H9 (cell line): Measurements from ENCODE around the gene RFFL. TPM values are rescaled to one million over a fixed set of nuclear protein-coding genes. Genes with fewer than 3 reads are reported as not detected.

Experiments
- DNase-seq: peaks from one replicate; pipeline ENCODE4 v3.0.0-alpha.2; 2017
- H2AFZ ChIP-seq: one replicate; pipeline ENCODE4 v1.6.1; 2013; ENCODE audit warnings: mild to moderate bottlenecking, low read length, control low read depth, moderate library complexity
- H2AK5ac ChIP-seq: 2 replicates; pipeline ENCODE4 v1.6.1; 2013; ENCODE audit warnings: low read length, control low read depth, mixed read lengths; ENCODE audit not compliant: insufficient read length
- H2BK120ac ChIP-seq: one replicate; pipeline ENCODE4 v1.6.1; 2013; ENCODE audit warnings: low read depth, mild to moderate bottlenecking, low read length, control low read depth, inconsistent platforms; ENCODE audit not compliant: poor library complexity, severe bottlenecking
- H2BK12ac ChIP-seq: 2 replicates; pipeline ENCODE4 v1.6.1; 2013; ENCODE audit warnings: low read length, control low read depth, mixed read lengths, low read depth; ENCODE audit not compliant: insufficient read length
- H2BK15ac ChIP-seq: 2 replicates; pipeline ENCODE4 v1.6.1; 2013; ENCODE audit warnings: low read depth, low read length, control low read depth
- H2BK20ac ChIP-seq: one replicate; pipeline ENCODE4 v1.6.1; 2013; ENCODE audit warnings: low read depth, mild to moderate bottlenecking, low read length, control low read depth, inconsistent platforms; ENCODE audit not compliant: poor library complexity, severe bottlenecking
- H2BK5ac ChIP-seq: 2 replicates; pipeline ENCODE4 v1.6.1; 2013; ENCODE audit warnings: low read length, control low read depth, mixed read lengths; ENCODE audit not compliant: insufficient read length
- H3K14ac ChIP-seq: 2 replicates; pipeline ENCODE4 v1.6.1; 2013; ENCODE audit warnings: low read length, control low read depth; ENCODE audit not compliant: insufficient read depth
- H3K18ac ChIP-seq: 2 replicates; pipeline ENCODE4 v1.6.1; 2013; ENCODE audit warnings: low read depth, mild to moderate bottlenecking, mixed read lengths, low read length, control low read depth; ENCODE audit not compliant: insufficient read length
- H3K23ac ChIP-seq: 2 replicates; pipeline ENCODE4 v1.6.1; 2013; ENCODE audit warnings: low read length, control low read depth, mixed read lengths, low read depth; ENCODE audit not compliant: insufficient read length
- H3K23me2 ChIP-seq: 2 replicates; pipeline ENCODE4 v1.6.1; 2013; ENCODE audit warnings: low read depth, mild to moderate bottlenecking, mixed read lengths, low read length, control low read depth; ENCODE audit not compliant: insufficient read length, poor library complexity, severe bottlenecking
- H3K27ac ChIP-seq: 2 replicates; pipeline ENCODE4 v1.5.1; 2013; ENCODE audit warnings: low read length, control low read depth, mixed read lengths, low read depth; ENCODE audit not compliant: insufficient read length
- H3K27me3 ChIP-seq: 2 replicates; pipeline ENCODE4 v1.6.1; 2013; ENCODE audit warnings: low read length, control low read depth, inconsistent platforms; ENCODE audit not compliant: insufficient read depth
- H3K4ac ChIP-seq: 2 replicates; pipeline ENCODE4 v1.6.1; 2013; ENCODE audit warnings: low read depth, mild to moderate bottlenecking, control low read depth, inconsistent platforms, low read length, moderate library complexity
- H3K4me1 ChIP-seq: 2 replicates; pipeline ENCODE4 v1.6.1; 2013; ENCODE audit warnings: low read length, control low read depth, inconsistent platforms; ENCODE audit not compliant: insufficient read depth
- H3K4me2 ChIP-seq: 2 replicates; pipeline ENCODE4 v1.6.1; 2013; ENCODE audit warnings: low read length, control low read depth, mixed read lengths; ENCODE audit not compliant: insufficient read length, insufficient read depth
- H3K56ac ChIP-seq: 2 replicates; pipeline ENCODE4 v1.6.1; 2013; ENCODE audit warnings: low read depth, mild to moderate bottlenecking, mixed read lengths, low read length, control low read depth; ENCODE audit not compliant: insufficient read length
- H3K79me1 ChIP-seq: 2 replicates; pipeline ENCODE4 v1.6.1; 2013; ENCODE audit warnings: low read depth, mild to moderate bottlenecking, moderate library complexity, low read length, control low read depth, inconsistent platforms; ENCODE audit not compliant: insufficient read depth, poor library complexity, severe bottlenecking
- H3K79me2 ChIP-seq: 2 replicates; pipeline ENCODE4 v1.6.1; 2013; ENCODE audit warnings: low read length, control low read depth, inconsistent platforms; ENCODE audit not compliant: insufficient read depth
- H3K9ac ChIP-seq: 2 replicates; pipeline ENCODE4 v1.6.1; 2013; ENCODE audit warnings: low read length, control low read depth, mixed read lengths; ENCODE audit not compliant: insufficient read length; ENCODE audit errors: extremely low read depth
- H3K9me3 ChIP-seq: one replicate; pipeline ENCODE4 v1.6.1; 2013; ENCODE audit warnings: low read depth, low read length, inconsistent platforms; ENCODE audit not compliant: control insufficient read depth
- H3T11ph ChIP-seq: one replicate; pipeline ENCODE4 v1.6.1; 2013; ENCODE audit warnings: mild to moderate bottlenecking, low read length, control low read depth, inconsistent platforms
- H4K20me1 ChIP-seq: one replicate; pipeline ENCODE4 v1.6.1; 2013; ENCODE audit not compliant: control insufficient read depth, insufficient read length, insufficient read depth
- H4K5ac ChIP-seq: 2 replicates; pipeline ENCODE4 v1.6.1; 2013; ENCODE audit warnings: low read depth, mild to moderate bottlenecking, mixed read lengths, low read length, control low read depth; ENCODE audit not compliant: insufficient read length
- H4K8ac ChIP-seq: replicated peaks from 2 replicates; pipeline ENCODE4 v1.6.1; 2013; ENCODE audit warnings: low read length, control low read depth, mixed read lengths, low read depth; ENCODE audit not compliant: insufficient read length
- H4K91ac ChIP-seq: 2 replicates; pipeline ENCODE4 v1.6.1; 2013; ENCODE audit warnings: low read depth, mild to moderate bottlenecking, moderate library complexity, mixed read lengths, low read length, control low read depth; ENCODE audit not compliant: insufficient read length
- H3K27ac Mint-ChIP-seq, 3 experiments: 2 replicates in 2 of 3; 3 replicates in 1 of 3; pipeline ENCODE4 v1.8.0; 2020 to 2021; ENCODE audit warnings: mixed read lengths in 3 of 3, mild to moderate bottlenecking in 1 of 3, moderate library complexity in 1 of 3
- H3K27me3 Mint-ChIP-seq: 2 replicates; pipeline ENCODE4 v1.8.0; 2021; ENCODE audit warnings: low read depth, mild to moderate bottlenecking, moderate library complexity, mixed read lengths
- H3K36me3 Mint-ChIP-seq, 3 experiments: 2 replicates in 2 of 3; 3 replicates in 1 of 3; pipeline ENCODE4 v1.8.0; 2020 to 2021; ENCODE audit warnings: low read depth in 3 of 3, mixed read lengths in 3 of 3; ENCODE audit not compliant: insufficient read depth in 1 of 3
- H3K4me1 Mint-ChIP-seq, 2 experiments: 2 replicates each; pipeline ENCODE4 v1.8.0; 2020; ENCODE audit warnings: mixed read lengths in 2 of 2
- H3K4me3 Mint-ChIP-seq, 2 experiments: 2 replicates in 1 of 2; 3 replicates in 1 of 2; pipeline ENCODE4 v1.8.0; 2020 to 2021; ENCODE audit warnings: mild to moderate bottlenecking in 2 of 2, mixed read lengths in 2 of 2, moderate library complexity in 1 of 2
- H3K9me3 Mint-ChIP-seq, 2 experiments: 2 replicates in 1 of 2; 3 replicates in 1 of 2; pipeline ENCODE4 v1.8.0; 2020; ENCODE audit warnings: mild to moderate bottlenecking in 2 of 2, mixed read lengths in 2 of 2, moderate library complexity in 1 of 2
- WGBS: extraction: QIAGEN DNeasy Blood & Tissue Kit; methylation state at CpG from one replicate; pipeline ENCODE4 v1.1.7; 2013; ENCODE audit warnings: missing lambda C conversion rate, low lambda C conversion rate, mixed read lengths; ENCODE audit not compliant: insufficient read length; ENCODE audit errors: extremely low coverage; 5-methylcytosine and 5-hydroxymethylcytosine counted together
- total RNA-seq: library from RNA; stranded (reverse); gene quantifications from 2 replicates; pipeline ENCODE4 v1.2.1, GENCODE V29; 2021
- TF ChIP-seq, protein P1 (sequence below): fragments of 200-600 bp; sonication (generic); conservative IDR thresholded peaks from 3 replicates; pipeline ENCODE4 v1.8.0; 2021; ENCODE audit warnings: antibody characterized with exemption, mild to moderate bottlenecking

RFFL gene
- total RNA-seq, 1 experiment from 2014 or later: 21.1 TPM

DNA sequence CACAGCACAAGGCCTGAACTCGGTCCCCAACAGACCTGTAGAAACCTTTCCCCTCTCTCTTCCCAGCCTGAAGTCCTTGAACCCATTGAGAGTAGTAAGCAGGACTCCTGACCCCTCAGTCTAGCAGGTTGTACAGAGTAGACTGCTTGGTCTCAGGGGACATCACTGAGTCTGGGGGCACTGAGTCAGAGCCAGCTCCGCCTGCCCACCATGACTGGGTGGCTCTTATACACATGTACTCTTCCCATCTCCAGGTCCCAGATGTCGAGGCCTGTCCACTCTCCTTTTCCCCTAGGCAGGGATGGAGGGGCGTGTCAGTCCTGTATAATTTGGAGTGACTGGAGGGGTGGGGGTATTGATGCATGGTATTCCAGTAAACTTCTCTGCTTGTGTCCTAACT is 59.7 kb downstream of the RFFL start:
- H4K91ac ChIP-seq: no peak overlapping the region
- H3K23me2 ChIP-seq: no peaks in the 10 kb centered on the region
- H4K20me1 ChIP-seq: no peaks in the 10 kb centered on the region
- no peaks in the 10 kb centered on the region for H3K79me1 ChIP-seq
- no peaks in the 10 kb centered on the region for H3K27me3 Mint-ChIP-seq
- no peak overlapping the region for H3K18ac ChIP-seq
- H2BK12ac ChIP-seq: no peak overlapping the region
- H2BK20ac ChIP-seq: no peak overlapping the region
- H3K27ac Mint-ChIP-seq: no peak overlapping the region
- H3K9me3 Mint-ChIP-seq: no peaks in the 10 kb centered on the region
- no peaks in the 10 kb centered on the region for H3K27me3 ChIP-seq
- H3K4me3 Mint-ChIP-seq: no peak overlapping the region
- no peak overlapping the region for H3T11ph ChIP-seq
- H3K79me2 ChIP-seq: no peaks in the 10 kb centered on the region
- H3K4ac ChIP-seq: no peak overlapping the region
- TF ChIP-seq, protein P1, sequence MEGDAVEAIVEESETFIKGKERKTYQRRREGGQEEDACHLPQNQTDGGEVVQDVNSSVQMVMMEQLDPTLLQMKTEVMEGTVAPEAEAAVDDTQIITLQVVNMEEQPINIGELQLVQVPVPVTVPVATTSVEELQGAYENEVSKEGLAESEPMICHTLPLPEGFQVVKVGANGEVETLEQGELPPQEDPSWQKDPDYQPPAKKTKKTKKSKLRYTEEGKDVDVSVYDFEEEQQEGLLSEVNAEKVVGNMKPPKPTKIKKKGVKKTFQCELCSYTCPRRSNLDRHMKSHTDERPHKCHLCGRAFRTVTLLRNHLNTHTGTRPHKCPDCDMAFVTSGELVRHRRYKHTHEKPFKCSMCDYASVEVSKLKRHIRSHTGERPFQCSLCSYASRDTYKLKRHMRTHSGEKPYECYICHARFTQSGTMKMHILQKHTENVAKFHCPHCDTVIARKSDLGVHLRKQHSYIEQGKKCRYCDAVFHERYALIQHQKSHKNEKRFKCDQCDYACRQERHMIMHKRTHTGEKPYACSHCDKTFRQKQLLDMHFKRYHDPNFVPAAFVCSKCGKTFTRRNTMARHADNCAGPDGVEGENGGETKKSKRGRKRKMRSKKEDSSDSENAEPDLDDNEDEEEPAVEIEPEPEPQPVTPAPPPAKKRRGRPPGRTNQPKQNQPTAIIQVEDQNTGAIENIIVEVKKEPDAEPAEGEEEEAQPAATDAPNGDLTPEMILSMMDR: no peak
- no peak overlapping the region for H2BK5ac ChIP-seq
- no peak overlapping the region for H2AFZ ChIP-seq
- no peak overlapping the region for H3K27ac ChIP-seq
- no peaks in the 10 kb centered on the region for H3K9me3 ChIP-seq
- no CpG with 5 or more reads among the region's 4 CpGs for WGBS
- peaks cover 41 to 97% (median 89%) of the 10 kb centered on the region in 3 experiments for H3K36me3 Mint-ChIP-seq
- H2BK120ac ChIP-seq: no peak overlapping the region
- no peak overlapping the region for H3K56ac ChIP-seq
- no peak overlapping the region for H3K14ac ChIP-seq
- no peak overlapping the region for H4K8ac ChIP-seq
- H3K23ac ChIP-seq: no peak overlapping the region
- H3K9ac ChIP-seq: no peak overlapping the region
- H2BK15ac ChIP-seq: no peak overlapping the region
- H4K5ac ChIP-seq: no peak overlapping the region
- DNase-seq: no peak
- no peak overlapping the region for H3K4me2 ChIP-seq
- H3K4me1 ChIP-seq: no peaks in the 10 kb centered on the region
- H2AK5ac ChIP-seq: no peak overlapping the region
- H3K4me1 Mint-ChIP-seq: no peaks in the 10 kb centered on the region
